GM12874 (cell line): Measurements from ENCODE around the gene DNM2.

ENCODE experiments used
- CTCF ChIP-seq: IDR thresholded peaks from 2 replicates; pipeline ENCODE4 v1.5.1; 2011; ENCODE audit warnings: low read depth, mild to moderate bottlenecking, control low read depth, low read length, moderate library complexity; ENCODE audit not compliant: insufficient read depth

DNM2 gene

GRCh38 chr19:10852941-10853340, 135.1 kb downstream of the DNM2 start:
- no peak for TF ChIP-seq CTCF

GRCh38 chr19:10854350-10855089, 136.6 kb downstream of the DNM2 start:
- no peak for TF ChIP-seq CTCF

- peak; percentile 80 for TF ChIP-seq CTCF
These were observed 138.1 kb downstream of the DNM2 start for GRCh38 chr19:10855879-10856522.

GRCh38 chr19:10858204-10858828, 140.4 kb downstream of the DNM2 start:
- TF ChIP-seq CTCF: peak; percentile 85

- peak; percentile 68 for TF ChIP-seq CTCF
These were observed 143.3 kb downstream of the DNM2 start for GRCh38 chr19:10861103-10861651.

GRCh38 chr19:10862561-10863106, 144.8 kb downstream of the DNM2 start:
- TF ChIP-seq CTCF: no peak
